ENCODE data around the gene GCH1.

DNA sequence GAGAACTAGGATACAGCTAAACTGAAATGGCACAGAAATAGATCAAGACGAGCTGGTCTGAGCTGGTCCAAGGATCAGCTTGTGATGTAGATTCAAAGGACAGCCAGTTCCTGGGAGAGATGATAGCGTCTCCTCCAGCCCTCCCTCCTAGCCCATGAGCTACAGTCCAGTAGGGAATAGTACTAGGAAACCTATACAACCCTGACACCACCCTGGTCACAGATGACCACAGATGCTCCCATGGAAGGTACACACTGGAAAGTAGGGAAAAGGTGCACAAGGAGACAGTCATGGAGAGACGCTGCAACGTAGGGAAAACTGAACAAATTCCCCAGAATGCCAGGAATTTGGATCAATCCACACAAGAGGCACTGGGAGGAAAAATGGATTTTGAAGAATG is 6.9 kb downstream of the GCH1 start:
- TF ChIP-seq, protein P1, sequence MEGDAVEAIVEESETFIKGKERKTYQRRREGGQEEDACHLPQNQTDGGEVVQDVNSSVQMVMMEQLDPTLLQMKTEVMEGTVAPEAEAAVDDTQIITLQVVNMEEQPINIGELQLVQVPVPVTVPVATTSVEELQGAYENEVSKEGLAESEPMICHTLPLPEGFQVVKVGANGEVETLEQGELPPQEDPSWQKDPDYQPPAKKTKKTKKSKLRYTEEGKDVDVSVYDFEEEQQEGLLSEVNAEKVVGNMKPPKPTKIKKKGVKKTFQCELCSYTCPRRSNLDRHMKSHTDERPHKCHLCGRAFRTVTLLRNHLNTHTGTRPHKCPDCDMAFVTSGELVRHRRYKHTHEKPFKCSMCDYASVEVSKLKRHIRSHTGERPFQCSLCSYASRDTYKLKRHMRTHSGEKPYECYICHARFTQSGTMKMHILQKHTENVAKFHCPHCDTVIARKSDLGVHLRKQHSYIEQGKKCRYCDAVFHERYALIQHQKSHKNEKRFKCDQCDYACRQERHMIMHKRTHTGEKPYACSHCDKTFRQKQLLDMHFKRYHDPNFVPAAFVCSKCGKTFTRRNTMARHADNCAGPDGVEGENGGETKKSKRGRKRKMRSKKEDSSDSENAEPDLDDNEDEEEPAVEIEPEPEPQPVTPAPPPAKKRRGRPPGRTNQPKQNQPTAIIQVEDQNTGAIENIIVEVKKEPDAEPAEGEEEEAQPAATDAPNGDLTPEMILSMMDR (IDR thresholded peaks at IDR 0.05; ENCODE audit: poor library complexity, severe bottlenecking) = no peak
- TF ChIP-seq RAD21 (conservative IDR thresholded peaks at IDR 0.05) = no peak

All from neural cell (in vitro differentiated cells).